ENCODE measurements around the gene C19orf85. TPM values are rescaled to one million over a fixed set of nuclear protein-coding genes. Genes with fewer than 3 reads are reported as not detected.

Gene C19orf85
- total RNA-seq, 2 experiments from 2014 or later: not detected

DNA sequence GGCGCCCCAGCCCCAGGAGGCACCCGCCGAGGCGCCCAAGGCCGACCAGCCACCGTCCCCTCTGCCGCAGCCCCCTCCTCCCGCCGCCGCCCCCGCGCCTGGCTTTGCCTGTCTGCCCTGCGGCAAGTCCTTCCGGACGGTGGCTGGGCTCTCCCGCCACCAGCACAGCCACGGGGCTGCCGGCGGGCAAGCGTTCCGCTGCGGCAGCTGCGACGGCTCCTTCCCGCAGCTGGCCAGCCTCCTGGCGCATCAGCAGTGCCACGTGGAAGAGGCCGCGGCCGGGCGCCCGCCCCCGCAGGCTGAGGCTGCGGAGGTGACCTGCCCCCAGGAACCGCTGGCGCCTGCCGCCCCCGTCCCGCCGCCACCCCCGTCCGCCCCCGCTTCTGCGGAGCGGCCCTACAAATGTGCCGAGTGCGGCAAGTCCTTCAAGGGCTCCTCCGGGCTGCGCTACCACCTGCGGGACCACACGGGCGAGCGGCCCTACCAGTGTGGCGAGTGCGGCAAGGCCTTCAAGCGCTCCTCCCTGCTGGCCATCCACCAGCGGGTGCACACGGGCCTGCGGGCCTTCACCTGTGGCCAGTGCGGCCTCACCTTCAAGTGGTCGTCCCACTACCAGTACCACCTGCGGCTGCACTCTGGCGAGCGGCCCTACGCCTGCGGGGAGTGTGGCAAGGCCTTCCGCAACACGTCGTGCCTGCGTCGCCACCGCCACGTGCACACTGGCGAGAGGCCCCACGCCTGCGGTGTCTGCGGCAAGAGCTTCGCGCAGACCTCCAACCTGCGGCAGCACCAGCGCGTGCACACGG, 17.8 kb upstream of the C19orf85 start:
- POLR2A ChIA-PET: interaction anchor here (0.5 kb wide), 1 partner anchor 14 kb away, joined by 5 read pairs; no protein-coding TSS in a partner anchor
- CTCF ChIA-PET: interaction anchor here (0.6 kb wide), 1 partner anchor 8 kb away, joined by 3 read pairs; no protein-coding TSS in a partner anchor

DNA sequence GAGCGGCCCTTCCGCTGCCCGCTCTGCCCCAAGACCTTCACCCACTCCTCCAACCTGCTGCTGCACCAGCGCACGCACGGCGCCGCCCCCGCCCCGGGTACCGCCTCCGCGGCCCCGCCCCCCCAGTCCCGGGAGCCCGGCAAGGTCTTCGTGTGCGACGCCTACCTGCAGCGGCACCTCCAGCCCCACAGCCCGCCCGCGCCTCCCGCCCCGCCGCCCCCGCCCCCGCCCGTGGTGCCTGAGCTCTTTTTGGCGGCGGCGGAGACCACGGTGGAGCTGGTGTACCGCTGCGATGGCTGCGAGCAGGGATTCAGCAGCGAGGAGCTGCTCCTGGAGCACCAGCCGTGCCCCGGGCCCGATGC, 17.2 kb upstream of the C19orf85 start:
- CTCF ChIA-PET: no interaction called here
- POLR2A ChIA-PET: interaction anchor here (0.5 kb wide), 1 partner anchor 13 kb away, joined by 5 read pairs; no protein-coding TSS in a partner anchor

DNA sequence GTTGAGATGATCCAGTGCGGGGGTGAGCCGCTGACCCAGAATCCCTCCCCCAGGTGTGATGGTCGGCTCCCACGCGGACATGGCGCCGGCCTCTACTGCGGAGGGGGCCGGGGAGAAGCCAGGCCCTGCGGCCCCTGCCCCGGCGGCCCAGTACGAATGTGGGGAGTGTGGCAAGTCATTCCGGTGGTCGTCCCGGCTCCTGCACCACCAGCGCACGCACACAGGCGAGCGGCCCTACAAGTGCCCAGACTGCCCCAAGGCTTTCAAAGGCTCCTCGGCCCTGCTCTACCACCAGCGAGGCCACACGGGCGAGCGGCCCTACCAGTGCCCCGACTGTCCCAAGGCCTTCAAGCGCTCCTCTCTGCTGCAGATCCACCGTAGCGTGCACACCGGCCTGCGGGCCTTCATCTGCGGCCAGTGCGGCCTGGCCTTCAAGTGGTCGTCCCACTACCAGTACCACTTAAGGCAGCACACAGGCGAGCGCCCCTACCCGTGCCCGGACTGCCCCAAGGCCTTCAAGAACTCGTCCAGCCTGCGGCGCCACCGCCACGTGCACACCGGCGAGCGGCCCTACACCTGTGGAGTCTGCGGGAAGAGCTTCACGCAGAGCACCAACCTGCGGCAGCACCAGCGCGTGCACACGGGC, 16.7 kb upstream of the C19orf85 start:
- POLR2A ChIA-PET: interaction anchor here (0.5 kb wide), 1 partner anchor 13 kb away, joined by 5 read pairs; no protein-coding TSS in a partner anchor

DNA sequence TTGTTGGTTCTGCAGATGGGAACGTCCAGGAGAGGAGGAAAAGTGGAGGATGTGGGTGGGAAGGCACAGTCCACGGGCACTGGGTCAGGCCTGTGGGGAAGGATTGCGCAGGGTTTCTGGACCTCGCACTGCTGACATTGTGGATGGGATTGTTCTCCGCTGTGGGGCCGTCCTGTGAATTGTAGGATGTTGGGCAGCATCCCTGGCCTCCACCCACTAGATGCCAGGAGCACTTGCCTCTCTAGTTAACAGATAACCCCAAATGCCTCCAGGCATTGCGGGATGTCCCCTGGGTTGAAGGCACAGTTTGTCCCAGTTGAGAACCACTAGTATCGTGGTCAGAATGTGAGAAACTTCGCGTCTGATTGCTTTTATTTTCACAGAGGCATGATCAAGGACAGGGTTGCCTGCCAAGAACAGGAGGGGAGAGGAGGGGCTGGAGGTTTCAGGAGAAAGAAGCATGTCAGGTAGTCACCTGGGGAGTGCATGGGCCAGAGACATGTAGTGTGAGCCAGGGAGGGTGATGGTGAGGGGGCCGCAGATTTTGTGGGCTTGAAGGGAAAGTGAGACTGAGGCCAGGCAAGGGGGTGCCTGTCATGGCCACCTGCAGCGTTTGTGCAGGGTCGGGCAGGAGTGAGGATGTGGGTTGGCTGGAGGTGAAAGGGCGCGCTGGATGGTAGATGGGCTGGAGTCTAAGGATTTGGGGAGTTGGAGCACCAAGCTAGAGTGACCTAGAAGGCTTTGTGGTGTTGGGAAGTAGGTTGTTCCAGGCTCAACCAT, 15.1 kb upstream of the C19orf85 start:
- ChIA-PET POLR2A (interaction anchor here (0.6 to 0.9 kb wide), 2 partner anchors 24 to 33 kb away, joined by 4 to 9 read pairs; no protein-coding TSS in a partner anchor), CTCF (interaction anchor here (1.1 to 3.5 kb wide), 3 partner anchors 13 to 24 kb away, joined by 3 to 21 read pairs (median 5); no protein-coding TSS in a partner anchor)

More for the DNA sequence above, 16.7 kb upstream of the C19orf85 start:
- CTCF ChIA-PET: no interaction called here

DNA sequence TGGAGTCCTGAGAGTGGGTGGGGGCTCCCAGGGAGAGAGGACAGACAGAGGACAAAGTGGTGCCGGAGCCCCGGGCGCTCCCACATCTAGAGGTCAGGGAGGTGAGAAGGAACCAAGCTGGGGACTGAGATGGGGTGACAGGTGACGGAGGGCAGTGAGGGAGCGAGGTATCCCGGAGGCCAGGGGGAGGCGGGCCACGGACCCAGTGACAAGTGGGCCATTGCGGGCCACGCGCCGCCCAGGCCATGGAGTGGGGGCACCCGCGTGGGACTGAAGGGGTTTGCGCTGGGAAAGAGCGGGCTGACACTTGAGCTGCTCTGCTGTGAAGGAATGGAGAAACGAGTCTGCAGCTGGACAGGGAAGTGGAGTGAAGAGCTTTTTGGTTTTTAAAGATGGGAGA, 14.5 kb upstream of the C19orf85 start:
- CTCF ChIA-PET: interaction anchor here (2.1 to 3.5 kb wide), 2 partner anchors 12 to 25 kb away, joined by 5 to 21 read pairs; no protein-coding TSS in a partner anchor
- POLR2A ChIA-PET: interaction anchor here (0.6 to 0.9 kb wide), 2 partner anchors 25 to 32 kb away, joined by 4 to 9 read pairs; no protein-coding TSS in a partner anchor

DNA sequence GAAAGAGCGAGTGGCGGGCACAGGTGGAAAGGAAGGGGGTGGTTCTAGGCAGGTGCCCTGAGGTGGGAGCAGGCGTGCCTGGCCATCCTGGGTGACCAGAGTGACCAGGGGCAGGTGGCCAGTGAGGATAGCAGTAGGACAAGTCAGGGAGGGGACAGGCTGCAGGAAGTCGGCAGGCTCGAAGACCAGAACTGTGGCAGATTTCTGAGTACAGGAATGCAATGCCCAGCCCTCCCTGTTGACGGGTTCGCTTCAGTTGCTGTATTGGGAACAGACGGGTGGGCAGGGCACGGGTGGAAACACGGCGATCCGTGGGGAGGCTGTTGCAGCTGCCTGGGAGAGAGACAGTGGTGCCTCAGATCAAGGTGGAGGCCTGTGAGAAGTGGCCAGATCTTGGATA, 13.8 kb upstream of the C19orf85 start:
- POLR2A ChIA-PET: interaction anchor here (0.9 kb wide), 1 partner anchor 26 kb away, joined by 4 read pairs; no protein-coding TSS in a partner anchor
- CTCF ChIA-PET: interaction anchor here (3.5 kb wide), 1 partner anchor 26 kb away, joined by 21 read pairs; no protein-coding TSS in a partner anchor

DNA sequence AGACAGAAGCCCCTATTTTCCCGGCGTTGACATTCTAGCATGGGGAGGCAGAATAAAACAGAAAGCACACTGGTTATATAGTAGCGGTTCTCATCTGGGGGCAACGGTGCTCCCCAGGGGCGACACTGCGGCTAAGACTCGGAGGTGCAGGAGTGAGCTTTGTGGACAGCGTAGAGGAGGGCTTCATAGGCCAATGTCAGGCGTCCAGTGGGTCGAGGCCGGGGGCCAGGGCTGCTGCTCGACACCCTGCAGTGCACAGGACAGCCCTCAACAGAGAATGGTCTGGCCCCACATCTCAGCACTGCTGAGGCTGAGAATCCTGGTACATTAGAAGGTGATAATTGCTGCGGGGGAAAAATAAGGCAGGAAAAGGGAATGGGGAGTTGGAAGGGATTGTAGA, 13.4 kb upstream of the C19orf85 start:
- ChIA-PET CTCF (interaction anchor here (0.6 to 3.5 kb wide), 4 partner anchors 26 to 593 kb away, joined by 3 to 21 read pairs (median 3); no protein-coding TSS in a partner anchor), POLR2A (no interaction called here)

DNA sequence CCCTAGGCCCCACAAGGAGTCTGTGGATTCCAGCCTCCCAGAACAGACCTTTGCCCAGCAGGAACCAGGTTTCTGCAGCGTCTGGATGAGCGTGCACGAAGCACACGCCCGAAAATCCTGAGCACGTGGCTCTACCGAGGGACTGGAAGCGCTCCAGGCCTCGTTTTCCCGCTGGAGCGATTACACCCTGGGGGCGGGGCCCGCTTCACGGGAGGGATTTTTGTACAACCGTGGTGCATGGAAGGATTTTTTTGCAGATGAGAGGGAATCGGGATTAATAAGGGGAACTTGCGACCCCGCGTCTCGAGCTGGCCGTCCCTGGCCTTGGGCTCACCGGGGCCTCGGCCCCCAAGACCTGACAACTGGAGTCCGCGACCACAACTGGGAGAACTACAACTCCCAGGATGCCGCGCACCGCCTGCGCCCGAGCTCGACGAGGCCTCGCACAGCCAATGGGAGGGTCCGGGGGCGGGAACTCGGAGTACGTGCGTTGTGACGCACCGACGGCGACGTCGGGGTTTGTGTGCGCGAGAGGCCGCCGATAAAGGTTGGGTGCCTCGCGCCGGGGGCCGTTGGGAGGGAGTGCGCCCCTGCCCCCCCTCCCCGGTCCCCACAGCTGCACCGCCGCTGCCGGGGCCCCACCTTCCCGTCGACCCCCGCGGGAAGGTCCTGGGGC, 11.7 kb upstream of the C19orf85 start, which contains the start of gene ZNF628:
Gene ZNF628, plus strand, starts transcription at position 518 of the 676 bp plus-strand sequence. CDS start 3,294 bp downstream, outside the sequence.
- CTCF ChIA-PET: interaction anchor here (0.7 to 3.5 kb wide), 8 partner anchors 9 to 360 kb away, joined by 3 to 21 read pairs (median 6); partner anchors contain the start of gene NAT14

DNA sequence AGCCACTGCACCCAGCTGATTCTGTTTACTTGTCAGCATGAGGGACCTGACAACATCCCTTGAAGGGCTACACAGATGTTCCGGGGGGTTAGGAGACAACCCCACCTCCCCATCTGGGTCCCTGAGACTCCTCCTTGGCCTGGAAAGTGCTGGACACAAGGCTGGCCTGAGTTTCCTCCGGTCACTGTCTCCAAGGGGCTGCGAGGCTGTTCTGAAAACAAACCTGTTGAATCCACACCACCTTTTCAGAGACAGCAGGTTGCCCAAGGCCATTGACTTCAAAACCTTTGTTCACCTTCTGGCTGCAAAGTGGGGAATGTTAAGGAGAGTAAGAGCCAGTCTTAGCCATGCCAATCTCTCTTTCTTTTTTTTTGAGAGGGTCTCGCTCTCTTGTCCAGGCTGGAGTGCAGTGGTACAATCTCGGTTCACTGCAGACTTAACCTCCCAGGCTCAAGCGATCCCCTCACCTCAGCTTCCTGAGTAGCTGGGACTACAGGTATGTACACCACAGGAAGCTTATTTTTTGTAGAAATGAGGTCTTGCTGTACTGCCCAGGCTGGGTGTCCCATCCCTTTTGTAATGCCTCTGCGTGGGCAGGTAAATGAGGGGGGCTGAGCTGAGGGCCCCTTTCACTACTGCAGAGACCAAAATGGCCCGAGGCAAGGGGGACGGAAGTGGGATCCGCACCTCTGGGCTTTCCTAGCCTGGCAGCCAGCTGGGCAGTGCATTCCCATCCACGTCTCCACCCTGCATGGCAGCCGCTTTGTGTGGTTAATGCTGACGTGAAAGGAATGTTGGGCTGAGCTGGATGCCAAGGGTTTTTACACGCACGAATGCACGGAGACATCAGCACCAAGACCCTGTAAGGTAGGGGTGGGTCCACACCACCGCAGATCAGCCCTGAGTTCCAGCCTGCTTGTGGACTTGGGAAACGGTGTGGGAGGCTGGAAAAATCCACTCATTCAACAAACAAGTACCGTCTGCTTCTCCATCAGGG, 10.0 kb upstream of the C19orf85 start:
- ChIA-PET POLR2A (no interaction called here), CTCF (interaction anchor here (0.7 to 2.7 kb wide), 5 partner anchors 8 to 132 kb away, joined by 3 to 12 read pairs (median 3); partner anchors contain the start of gene ISOC2)

More for the DNA sequence above, 11.7 kb upstream of the C19orf85 start, which contains the start of gene ZNF628:
- POLR2A ChIA-PET: interaction anchor here (0.6 to 1.9 kb wide), 9 partner anchors 9 to 315 kb away, joined by 3 to 14 read pairs (median 5); partner anchors contain the start of genes FIZ1, HSPBP1, ISOC2 and NAT14

DNA sequence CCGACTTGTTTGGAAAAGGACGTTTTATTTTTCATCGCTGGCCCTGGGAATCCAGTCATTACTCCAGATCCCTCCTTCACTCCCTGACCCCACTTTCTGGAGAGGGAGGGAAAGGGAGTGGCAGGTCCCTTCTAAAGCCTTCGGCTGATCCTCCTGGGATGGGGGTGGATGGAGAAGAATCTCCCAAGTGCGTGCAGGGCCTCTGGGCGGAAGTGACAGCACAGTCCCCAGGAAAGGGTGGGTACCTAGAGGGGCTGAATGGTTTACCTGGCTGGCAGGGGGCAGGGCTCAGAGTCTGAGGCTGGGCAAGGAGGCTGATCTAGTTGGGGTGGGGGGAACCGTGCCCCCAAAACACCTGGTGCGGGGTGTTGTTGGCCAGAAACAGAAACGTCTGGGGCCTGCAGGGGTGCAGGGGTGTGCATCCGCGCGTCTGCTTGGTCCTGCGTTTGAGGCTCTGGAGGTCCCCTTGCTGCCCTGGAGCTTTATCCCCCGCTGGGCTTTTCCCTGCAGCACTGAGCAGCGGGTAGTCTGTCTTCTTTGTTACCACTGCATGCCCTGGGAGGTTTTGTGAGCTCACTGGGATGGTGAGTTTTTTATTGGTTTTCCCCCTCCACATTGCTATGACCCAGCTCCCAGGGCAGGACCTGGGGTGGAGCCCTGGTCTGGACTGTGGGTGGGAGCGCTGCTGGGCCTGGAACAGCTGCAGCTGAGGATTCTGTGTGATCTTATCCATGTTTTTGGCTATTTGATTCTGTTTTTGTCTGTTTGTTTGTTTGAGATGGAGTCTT, 8.9 kb upstream of the C19orf85 start:
- ChIA-PET POLR2A (no interaction called here), CTCF (interaction anchor here (0.9 to 2.6 kb wide), 3 partner anchors 12 to 31 kb away, joined by 3 to 12 read pairs (median 3); partner anchors contain the start of gene ISOC2)

DNA sequence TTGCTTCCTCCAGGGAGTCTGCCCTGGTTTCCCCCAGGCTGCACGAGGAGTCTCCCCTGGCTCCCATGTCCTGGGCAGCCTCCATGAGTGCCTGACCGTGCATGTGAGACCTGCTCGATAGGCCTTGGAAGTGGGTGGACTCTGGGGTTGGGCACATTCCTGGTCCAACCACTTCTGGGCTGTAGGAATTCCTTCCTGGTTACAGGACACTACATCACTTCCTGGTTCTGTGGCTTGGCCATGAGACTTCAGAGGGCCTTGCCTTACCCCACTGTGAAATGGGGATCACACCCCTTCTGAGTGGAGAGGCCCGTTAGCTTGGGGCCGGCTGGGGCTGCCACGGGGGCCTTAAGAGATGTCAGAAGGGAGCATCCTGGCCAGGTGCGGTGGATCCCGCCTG, 7.9 kb upstream of the C19orf85 start:
- ChIA-PET POLR2A (no interaction called here), CTCF (no interaction called here)

DNA sequence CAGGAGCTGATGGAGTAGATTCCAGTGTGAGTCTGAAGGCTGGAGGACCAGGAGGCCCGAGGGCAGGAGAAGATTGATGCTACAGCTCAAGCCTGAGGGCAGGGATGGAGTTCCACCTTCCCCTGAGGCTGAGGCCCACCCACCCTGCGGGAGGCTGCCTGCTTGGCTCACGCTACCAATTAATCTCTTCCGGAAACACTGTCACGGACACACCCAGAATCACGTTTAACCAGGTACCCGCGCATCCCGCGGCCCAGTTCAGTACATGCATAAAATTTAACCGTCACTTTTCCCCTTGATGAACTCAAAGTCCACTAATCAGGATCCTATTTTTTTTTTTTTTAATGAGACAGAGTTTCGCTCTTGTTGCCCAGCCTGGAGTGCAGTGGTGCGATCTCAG, 6.7 kb upstream of the C19orf85 start:
- POLR2A ChIA-PET: interaction anchor here (0.6 kb wide), 1 partner anchor 167 kb away, joined by 8 read pairs; no protein-coding TSS in a partner anchor
- CTCF ChIA-PET: interaction anchor here (1.8 kb wide), 1 partner anchor 33 kb away, joined by 10 read pairs; no protein-coding TSS in a partner anchor

DNA sequence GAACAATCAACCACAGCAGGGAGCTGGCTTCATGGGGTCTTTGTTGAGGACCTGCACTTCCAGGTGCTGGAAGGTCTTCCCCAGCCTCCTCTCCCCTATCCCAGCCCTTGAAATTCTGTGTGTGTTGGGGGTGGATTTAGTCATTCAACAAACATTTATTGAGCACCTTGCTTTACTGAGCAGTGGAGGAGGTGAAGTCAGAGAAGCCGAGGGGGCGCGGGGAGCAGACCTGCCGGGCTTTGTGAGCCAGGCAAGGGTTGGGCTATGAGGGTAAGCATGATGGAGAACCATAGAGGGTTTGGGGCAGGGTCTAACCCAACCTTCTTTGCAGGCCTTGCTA, 3.5 kb upstream of the C19orf85 start:
- POLR2A ChIA-PET: no interaction called here
- CTCF ChIA-PET: interaction anchor here (0.6 to 3.3 kb wide), 20 partner anchors 8 to 343 kb away, joined by 3 to 46 read pairs (median 4); partner anchors contain the start of genes BRSK1, NAT14 and ZNF628

DNA sequence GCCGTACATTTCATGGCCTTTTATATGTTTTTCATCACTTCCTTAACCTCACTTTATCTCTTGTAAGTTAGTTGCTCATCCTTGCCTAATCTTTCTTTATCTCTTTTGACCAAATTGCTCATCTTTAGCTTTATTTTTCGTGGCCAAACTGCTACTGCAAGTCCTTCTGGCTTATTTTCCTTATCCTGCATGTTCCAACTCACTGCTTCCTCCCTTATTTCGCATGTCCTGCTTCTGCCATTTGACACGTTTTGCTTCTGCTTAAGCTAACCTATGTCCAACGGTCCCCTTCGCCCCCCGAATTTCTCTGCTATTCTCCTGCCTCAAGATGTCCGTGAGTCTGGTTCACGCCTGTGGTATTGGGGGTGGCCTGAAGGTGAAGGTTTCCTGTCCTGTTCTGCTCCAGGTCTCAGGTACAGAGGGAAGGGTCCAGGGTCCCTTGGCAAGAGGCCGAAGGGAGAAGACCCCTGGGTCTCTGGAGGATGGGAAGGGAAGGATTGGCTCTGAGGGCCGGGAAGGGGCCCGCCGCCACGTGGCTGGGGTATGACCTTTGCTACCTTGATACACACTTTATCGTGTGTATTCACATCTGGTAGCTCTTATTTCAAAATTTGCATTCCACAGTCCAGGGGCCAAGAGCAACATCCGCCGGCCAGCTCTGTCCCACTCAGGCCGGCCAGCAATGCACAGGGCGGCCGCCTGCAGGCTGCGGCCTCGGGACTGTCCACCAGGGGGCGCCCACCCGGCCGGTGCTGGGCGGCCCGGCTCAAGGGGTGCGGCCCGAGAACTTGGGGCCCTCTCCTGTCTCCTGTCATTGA, 2.9 kb upstream of the C19orf85 start:
- POLR2A ChIA-PET: no interaction called here
- CTCF ChIA-PET: interaction anchor here (0.6 to 3.3 kb wide), 27 partner anchors 9 to 342 kb away, joined by 3 to 46 read pairs (median 4); partner anchors contain the start of genes BRSK1, NAT14, ZNF628 and ZNF865

DNA sequence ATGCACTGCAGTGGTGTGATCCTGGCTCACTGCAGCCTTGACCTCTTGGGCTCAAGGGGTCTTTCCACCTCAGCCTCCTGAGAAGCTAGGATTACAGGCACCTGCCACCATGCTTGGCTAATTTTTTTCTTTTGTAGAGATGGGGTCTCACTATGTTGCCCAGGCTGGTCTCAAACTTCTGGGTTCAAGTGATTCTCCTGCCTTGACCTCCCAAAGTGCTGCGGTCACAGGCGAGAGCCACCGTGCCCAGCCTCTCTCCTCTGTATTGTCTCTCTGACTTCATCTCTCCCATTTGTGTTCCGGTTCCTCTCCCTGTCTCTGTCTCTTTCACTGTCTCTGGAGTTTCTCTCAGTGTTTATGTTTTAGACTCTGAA, 1.7 kb upstream of the C19orf85 start:
- ChIA-PET CTCF (interaction anchor here (1.2 to 3.3 kb wide), 6 partner anchors 10 to 212 kb away, joined by 4 to 46 read pairs (median 10); partner anchors contain the start of genes ZNF628 and ZNF865), POLR2A (no interaction called here)

Data from activated CD8-positive, alpha-beta memory T cell treated with anti-CD3 and anti-CD28 coated beads for 36 hours (primary cell).